Measurements from ENCODE around the gene MYO1C. TPM values are rescaled to one million over a fixed set of nuclear protein-coding genes. Genes with fewer than 3 reads are reported as not detected.

The MYO1C gene
- total RNA-seq, 1 experiment from 2014 or later: 227 TPM

- DNase-seq (ENCODE audit: low read depth, low spot score) (no peak), ATAC-seq (no peak)
- ChIA-PET CTCF (no interaction called here), POLR2A (no interaction called here), RAD21 (ENCODE audit: low non-redundant PET in 1 of 2, low total read pairs in 2 of 2, uncharacterized antibody in 2 of 2, unreplicated experiment in 2 of 2) (no interaction called here)
- no TSS peak for BruUV-seq (replicated peaks)
- Histone ChIP-seq H3K27ac (ENCODE audit: low read depth, low read length) (no peak overlapping the region), H3K9me2 (ENCODE audit: insufficient read depth) (no peaks in the 10 kb centered on the region), H3K27me3 (ENCODE audit: insufficient read depth, low read length) (no peaks in the 10 kb centered on the region), H3K9me3 (ENCODE audit: control insufficient read depth in 1 of 2, insufficient read depth in 1 of 2, low read depth in 1 of 2, low read length in 2 of 2) (no peaks in the 10 kb centered on the region), H2AFZ (ENCODE audit: low read depth, low read length, poor library complexity, severe bottlenecking) (no peak overlapping the region), H3K9ac (ENCODE audit: low read length) (no peak overlapping the region), H3K4me2 (ENCODE audit: low read length) (no peak overlapping the region), H3K4me3 (replicated peaks in 1 of 2; ENCODE audit: low read depth in 1 of 2, low read length in 2 of 2) (no peak overlapping the region), H3K36me3 (ENCODE audit: control insufficient read depth in 1 of 2, insufficient read depth in 2 of 2, low read length in 2 of 2) (peaks cover 21 to 28% of the 10 kb centered on the region in 2 experiments; a peak in 3 of 4 replicates), H4K20me1 (ENCODE audit: insufficient read depth) (0 out of 2 replicates have a peak, but pooled peaks cover 2% of the 10 kb centered on the region), H3K79me2 (ENCODE audit: insufficient read depth, low read length) (peaks cover 99% of the 10 kb centered on the region), H3K4me1 (ENCODE audit: control insufficient read depth in 1 of 2, insufficient read depth in 2 of 2, low read length in 2 of 2) (peaks cover 0 to 3% of the 10 kb centered on the region in 2 experiments; a peak in 1 of 4 replicates)
- no peak for TF ChIP-seq SRF (IDR thresholded peaks at IDR 0.05; ENCODE audit: low read depth)
- no peak for TF ChIP-seq ZNF274 (IDR thresholded peaks at IDR 0.05; ENCODE audit: low read depth, low read length)
- no peak for TF ChIP-seq EGR1 (IDR thresholded peaks at IDR 0.05; ENCODE audit: low read depth)
- TF ChIP-seq SIN3A (IDR thresholded peaks at IDR 0.05; ENCODE audit: low read depth): no peak
- no peak for TF ChIP-seq EZH2phosphoT487 (IDR thresholded peaks at IDR 0.05; ENCODE audit: borderline replicate concordance)
- no peak for TF ChIP-seq SP1 (IDR thresholded peaks at IDR 0.05; ENCODE audit: low read depth)
- TF ChIP-seq EZH2 (IDR thresholded peaks at IDR 0.05): no peak
- no peak for TF ChIP-seq CEBPB (IDR thresholded peaks at IDR 0.05; ENCODE audit: low read depth)
- TF ChIP-seq ELF1 (IDR thresholded peaks at IDR 0.05; ENCODE audit: borderline replicate concordance, low read depth): no peak
- TF ChIP-seq ATF3 (IDR thresholded peaks at IDR 0.05): no peak
- no peak for TF ChIP-seq MAX (IDR thresholded peaks at IDR 0.05)
- no peak for TF ChIP-seq ZFX (IDR thresholded peaks at IDR 0.05)
- no peak for TF ChIP-seq POLR2A (IDR thresholded peaks at IDR 0.05; ENCODE audit: borderline replicate concordance, extremely low read depth, insufficient read depth, insufficient read length)
- no peak for TF ChIP-seq CBX3 (IDR thresholded peaks at IDR 0.05; ENCODE audit: low read depth)
- no peak for TF ChIP-seq JUND (IDR thresholded peaks at IDR 0.05)
- no peak for TF ChIP-seq FOSL1 (IDR thresholded peaks at IDR 0.05; ENCODE audit: low read depth)
- TF ChIP-seq TCF7L2 (IDR thresholded peaks at IDR 0.05; ENCODE audit: borderline replicate concordance, extremely low read depth, insufficient read depth, insufficient read length): no peak
- TF ChIP-seq POLR2AphosphoS5 (IDR thresholded peaks at IDR 0.05; ENCODE audit: low read depth, low read length): no peak
- intact Hi-C loops (cut with micrococcal nuclease): no loop called here
Observed at GRCh38 chr17:1434150-1434549, 58.3 kb downstream of the MYO1C start.

Data from HCT116 (cell line).